GM18505 (cell line): ENCODE data around the gene FOXO6.

Experiments
- ATAC-seq: cut with Tn5 transposase; IDR thresholded peaks from one replicate; pipeline ENCODE4 v1.9.1; 2021; ENCODE audit not compliant: unreplicated experiment
- POLR2A ChIP-seq: IDR thresholded peaks from 4 replicates; pipeline ENCODE4 v1.6.1; 2011; ENCODE audit warnings: borderline replicate concordance; ENCODE audit not compliant: insufficient read depth, insufficient read length; ENCODE audit errors: extremely low read depth

FOXO6 gene

DNA sequence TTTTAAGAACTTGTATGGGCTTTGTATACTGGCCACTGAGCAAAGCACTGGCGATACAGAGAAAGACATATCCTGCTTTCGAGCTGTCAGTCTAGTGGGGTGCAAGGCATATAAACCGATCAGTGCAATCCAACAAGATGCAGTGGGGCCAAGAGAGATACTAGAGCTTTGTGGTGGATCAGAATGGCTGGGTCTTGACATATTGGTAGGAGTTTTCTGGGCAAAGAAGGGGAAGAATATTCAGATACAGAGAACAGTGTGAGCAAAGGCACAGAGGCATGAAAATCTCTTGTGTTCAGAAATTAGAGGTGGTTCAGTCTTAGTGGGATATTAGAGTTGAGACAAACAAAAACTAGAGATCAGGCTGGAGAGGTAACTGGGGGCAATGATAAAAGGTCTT lies 49.2 kb downstream of the FOXO6 start:
- no peak for TF ChIP-seq POLR2A
- ATAC-seq: no peak

DNA sequence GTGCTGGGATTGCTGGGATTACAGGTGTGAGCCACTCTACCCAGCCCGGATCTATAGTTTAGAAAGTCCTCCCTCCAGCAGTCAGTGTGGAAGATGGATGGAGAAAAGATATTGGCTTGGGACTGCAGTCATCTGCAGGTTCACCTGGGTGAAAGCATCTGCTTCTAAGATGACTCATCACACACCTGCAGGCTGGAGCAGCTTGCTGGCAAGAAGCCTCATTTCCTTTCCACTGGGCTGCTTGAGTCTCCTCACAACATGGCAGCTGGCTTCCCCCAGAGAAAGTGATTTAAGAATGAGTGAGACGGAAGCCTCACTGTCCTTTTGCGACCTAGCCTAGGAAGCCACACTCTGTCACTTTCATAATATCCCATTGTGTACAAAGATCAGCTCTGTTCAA lies 50.0 kb downstream of the FOXO6 start:
- TF ChIP-seq POLR2A: no peak
- ATAC-seq: no peak

DNA sequence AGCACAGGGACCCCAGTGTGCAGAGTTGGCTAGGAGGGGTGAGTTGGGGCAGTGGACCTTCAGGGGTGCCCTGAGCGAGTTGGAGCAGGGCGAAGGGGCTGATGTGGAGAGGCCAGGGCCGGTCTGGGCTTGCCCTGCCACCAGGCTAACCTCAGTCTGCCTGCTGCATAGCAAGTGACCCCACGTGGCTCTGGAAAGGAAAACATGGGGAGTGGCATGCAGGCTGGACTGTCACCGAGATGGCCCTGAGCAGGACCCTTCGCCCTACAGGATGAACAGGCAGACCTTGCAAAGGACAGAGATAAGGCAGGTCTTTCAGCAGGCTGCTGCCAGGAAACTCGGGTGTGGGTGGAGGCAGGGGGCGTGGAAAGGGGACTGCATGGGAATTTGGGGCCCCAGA lies 51.5 kb downstream of the FOXO6 start:
- no peak for ATAC-seq
- TF ChIP-seq POLR2A: no peak

DNA sequence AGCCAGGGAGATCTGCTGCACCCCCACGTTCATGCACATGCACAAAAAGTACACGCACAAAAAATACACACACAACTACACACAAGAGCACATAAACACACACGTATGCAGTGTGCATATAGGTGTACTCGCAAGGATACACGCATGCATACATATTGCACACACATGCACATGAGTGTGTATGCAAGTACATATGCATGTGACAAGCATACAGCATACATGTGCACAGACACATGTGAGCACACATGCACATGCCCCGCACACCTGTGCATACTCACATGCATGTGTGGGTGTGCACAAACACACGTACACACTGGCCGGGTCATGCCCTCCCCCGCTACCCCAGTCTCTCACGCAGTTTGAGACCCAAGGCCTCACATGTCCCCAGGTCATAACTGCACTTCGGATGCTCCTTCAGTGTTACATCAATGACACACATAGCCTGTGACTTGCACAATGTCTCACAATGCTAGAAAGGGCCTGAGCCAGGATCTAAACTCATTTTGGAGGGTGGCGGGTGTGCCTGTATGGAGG lies 52.6 kb downstream of the FOXO6 start:
- ATAC-seq: no peak
- TF ChIP-seq POLR2A: no peak

DNA sequence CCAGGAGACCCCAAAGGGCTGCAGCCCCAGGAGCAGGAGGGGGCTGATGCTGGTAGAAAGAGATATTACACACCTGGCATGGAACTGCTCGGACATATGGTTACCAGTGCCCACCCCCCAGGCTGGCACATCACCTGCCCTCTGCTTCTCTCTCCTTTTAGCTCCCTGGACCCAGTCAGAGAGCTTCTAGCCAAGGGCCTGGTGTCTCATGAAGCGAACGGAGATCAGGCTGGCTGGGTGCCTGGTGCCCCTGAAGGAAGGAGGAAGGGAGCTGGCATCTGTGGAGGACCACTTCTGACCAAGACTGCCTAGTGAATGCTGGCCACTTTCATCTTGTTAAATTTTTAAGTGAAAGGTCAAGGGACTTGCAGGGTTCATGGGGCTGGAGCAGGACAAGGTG lies 53.1 kb downstream of the FOXO6 start:
- ATAC-seq: no peak
- TF ChIP-seq POLR2A: no peak

DNA sequence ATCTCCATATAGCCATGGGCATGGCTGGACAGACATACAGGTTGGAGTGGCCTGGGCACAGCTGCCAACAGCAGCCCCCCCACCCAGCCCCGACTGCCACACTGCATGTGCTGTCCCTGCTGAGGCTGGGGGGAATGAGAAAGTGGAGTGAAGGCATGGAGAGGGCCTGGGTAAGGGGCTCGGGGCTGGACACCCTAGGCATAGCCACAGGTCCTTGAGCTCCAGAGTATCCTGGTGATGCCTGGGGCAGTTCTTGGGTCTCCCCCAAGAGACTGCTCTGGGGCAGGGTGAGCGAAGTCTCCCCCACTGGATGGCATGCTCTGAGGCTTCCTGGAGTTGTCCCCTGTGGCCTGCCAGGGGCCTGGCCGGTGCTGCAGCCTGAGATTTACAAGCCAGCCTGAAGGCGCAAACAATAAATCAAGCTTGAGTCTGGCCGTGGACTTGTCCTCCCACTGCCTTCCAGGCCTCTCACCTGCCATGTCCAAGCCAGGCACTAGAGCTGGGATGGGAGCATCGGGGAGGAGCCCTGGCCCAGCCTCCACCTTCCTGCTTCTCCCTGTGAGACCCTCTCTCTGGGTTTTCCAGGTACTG lies 53.6 kb downstream of the FOXO6 start:
- no peak for TF ChIP-seq POLR2A
- ATAC-seq: no peak

DNA sequence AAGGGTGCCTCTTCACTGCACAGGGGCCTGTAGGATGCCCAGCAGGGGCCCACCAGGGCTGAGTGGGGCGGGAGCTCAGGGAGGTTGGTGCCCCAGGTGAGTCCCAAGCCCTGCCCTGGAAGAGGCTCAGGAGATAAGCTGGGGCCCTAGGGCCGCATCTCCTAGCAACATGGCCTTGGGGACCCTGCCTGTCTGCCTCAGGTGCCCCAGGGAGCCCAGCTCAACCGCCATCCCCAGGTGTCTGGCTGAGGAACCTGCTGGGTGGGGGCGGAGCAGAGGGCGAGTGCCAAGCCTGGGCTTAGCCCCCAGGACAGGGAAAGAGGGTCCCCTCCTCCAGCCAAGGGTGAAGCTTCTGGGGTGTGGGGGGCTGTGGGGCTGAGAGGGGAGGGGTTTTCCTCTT lies 54.8 kb downstream of the FOXO6 start:
- no peak for TF ChIP-seq POLR2A
- ATAC-seq: no peak

DNA sequence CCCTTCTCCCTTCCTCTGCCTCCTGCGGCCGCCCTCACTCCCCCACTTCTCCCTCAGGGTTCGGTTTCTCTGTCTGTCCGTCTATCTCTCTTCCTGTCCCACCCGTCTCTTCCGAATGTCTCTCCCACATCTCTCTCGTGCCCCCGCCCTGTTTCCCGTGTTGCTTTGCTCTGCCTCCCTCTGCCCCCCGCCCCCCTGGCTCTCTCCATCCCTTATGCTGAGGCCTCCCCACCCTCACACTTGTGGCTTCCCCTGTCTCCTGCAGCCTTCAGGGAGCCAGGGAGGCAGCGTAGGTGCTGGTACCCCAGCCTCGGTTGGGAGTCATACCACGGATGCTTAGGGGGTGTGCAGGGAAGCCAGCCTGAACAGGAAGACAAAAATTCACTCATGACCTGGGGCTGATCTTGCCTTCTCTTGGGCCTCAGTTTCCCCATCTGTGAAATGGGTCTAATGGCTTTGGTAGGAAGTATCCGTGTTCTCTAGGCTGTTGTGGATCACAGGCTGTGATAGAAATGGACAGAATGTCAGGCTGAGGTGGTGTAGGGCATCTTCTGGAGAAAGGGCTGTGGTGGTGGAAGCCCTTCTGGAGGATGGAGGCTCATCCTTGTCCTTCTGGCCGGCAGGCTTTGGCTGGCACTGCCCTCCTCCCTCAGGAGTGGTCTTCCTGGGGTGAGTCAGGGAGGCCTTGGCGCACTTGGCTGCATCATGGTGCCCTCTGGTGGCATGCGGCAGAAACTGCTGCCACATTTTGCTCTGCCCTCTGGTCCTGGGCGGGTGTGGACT lies 55.5 kb downstream of the FOXO6 start:
- TF ChIP-seq POLR2A: no peak
- ATAC-seq: no peak

DNA sequence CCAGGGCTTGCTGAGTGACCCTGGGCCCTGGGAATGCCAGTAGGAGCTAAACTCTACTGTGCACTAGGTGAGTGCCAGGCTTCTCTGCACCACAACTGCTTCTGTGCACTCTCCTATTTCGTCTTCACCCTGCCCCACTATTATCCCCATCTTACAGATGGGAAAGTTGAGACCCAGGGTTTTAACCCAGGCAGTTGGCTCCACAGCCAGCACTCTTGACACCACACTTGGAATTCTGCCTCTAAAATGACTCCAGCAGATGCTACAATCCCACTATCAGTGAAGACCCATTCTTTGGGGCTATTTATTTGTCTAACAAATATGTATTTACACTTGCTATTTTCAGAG lies 56.1 kb downstream of the FOXO6 start:
- no peak for TF ChIP-seq POLR2A
- no peak for ATAC-seq

DNA sequence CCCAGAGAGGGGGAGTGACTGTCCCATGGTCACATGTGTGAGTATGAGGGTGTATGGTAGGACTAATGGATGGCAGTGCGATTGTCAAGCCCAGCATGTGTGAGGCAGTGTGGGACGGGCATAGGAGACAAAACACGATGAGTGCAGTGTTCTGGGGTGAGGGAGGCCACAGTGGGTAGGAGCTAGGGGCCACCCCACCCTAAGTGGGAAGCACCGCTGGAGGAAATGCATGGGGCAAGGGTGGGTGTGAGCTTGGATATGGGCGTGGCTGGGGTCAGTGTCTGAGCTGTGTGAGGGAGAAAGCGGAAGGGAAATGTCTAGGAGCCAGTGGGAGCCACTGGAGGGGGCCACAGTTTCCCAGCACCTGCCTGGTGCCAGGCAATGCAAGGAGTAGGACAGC lies 56.5 kb downstream of the FOXO6 start:
- ATAC-seq: no peak
- no peak for TF ChIP-seq POLR2A

DNA sequence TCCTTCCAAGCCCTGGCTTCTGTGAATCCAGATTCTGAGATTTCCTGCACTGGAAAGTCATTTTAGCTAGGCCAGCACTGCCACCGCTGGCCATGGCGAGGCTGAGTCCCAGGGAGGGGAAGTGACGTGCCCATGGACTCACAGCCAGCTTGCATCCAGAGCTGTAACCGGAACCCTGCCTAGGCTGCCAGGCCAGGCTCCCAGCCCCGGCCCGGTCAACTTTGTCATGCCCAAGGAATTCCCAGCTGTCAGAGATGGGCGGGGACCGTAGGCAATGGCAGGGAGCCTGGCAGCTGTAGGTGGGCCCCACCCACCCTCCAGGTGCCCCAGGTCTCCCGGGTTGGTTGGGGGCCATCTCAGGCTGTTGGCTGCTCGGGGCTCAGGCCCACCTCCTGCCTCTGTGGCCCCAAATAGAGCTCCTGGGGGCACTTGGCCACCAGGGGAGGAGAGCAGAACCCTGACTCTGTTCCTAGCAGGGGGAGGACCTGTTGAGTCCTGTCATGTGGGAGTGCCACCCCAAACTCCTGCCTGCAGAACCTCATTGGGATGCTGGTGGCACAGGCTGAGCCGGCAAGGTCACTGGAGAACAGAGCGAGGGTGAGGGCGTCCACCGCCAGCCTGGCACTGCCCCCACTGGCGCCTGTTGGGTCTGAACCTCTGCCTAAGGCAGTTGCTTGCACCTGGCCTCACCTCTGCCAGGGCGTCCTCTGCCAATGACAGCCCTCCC lies 57.8 kb downstream of the FOXO6 start:
- ATAC-seq: no peak
- no peak for TF ChIP-seq POLR2A

DNA sequence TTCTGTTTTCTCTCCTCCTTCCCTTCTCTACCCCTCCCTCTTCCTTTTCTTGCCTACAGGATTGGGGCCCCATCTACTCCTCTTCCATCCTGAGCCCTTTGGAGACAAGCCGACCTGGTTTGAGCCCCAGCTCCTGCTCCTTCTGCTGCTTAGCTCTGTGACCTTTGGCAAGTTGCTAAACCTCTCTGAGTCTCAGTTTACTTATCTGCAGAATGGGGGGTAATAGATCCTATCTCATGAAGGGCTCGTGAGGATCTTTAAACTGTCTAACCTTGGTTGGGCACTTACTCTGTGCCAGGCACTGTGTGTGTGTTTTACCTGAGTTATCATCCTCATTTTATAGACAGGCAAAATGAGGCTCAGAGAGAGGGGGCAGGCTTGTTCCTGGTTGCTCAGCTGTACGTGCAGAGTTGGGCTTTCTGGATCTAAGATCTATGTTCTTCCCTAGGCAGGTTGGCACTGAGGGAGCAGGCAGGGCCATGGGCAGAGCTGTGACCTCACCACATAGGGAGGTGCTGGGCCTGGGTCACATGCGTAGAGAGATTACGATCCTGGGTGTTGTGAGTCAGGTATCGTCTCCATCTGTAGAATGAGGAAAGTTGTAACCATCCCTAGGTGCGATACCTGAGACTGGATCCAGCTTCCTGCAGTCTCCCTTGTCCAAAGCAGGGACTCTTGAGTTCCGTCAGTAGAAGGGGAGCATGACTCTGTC lies 58.5 kb downstream of the FOXO6 start:
- no peak for ATAC-seq
- no peak for TF ChIP-seq POLR2A

DNA sequence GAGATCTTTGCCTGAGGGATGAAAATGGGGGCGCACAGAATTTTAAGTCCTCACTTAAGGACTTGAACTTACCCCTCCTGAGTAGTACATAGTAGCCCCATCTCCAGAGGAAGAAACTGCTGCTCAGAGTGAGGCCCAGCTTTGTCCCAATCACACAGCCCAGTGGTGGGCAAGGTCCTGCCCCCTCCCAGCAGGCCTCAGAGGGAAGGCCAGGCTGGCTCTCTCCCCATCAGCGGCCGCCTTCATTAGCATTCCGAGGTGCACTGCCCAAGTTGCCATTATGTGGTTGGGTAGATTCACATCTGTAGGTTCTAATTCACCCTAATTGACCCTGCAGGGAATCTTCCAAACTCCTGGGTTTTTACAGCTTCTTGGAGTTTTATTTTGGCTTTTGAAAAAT lies 59.1 kb downstream of the FOXO6 start:
- no peak for TF ChIP-seq POLR2A
- no peak for ATAC-seq
